GM12878 (cell line): Measurements from ENCODE around the gene CLASP1. TPM values are rescaled to one million over a fixed set of nuclear protein-coding genes. Genes with fewer than 3 reads are reported as not detected.

Experiments used
- IKZF1 ChIP-seq: fragments of 450-650 bp; conservative IDR thresholded peaks from 2 replicates; pipeline ENCODE4 v1.6.1; 2017; ENCODE audit warnings: antibody characterized with exemption, mild to moderate bottlenecking
- KLF5 ChIP-seq: fragments of 450-650 bp; IDR thresholded peaks from 2 replicates; pipeline ENCODE4 v1.6.1; 2014; ENCODE audit warnings: mild to moderate bottlenecking; ENCODE audit not compliant: partially characterized antibody
- MTA3 ChIP-seq: IDR thresholded peaks from 2 replicates; pipeline ENCODE4 v1.6.1; 2012; ENCODE audit warnings: low read length, inconsistent platforms, borderline replicate concordance
- RBBP5 ChIP-seq: fragments of 200-600 bp; sonication (generic); conservative IDR thresholded peaks from 2 replicates; pipeline ENCODE4 v1.6.1; 2016
- SMC3 ChIP-seq: IDR thresholded peaks from 2 replicates; pipeline ENCODE4 v1.6.1; 2011; ENCODE audit warnings: low read length, improper control_type of control experiment, borderline replicate concordance
- SP1 ChIP-seq: IDR thresholded peaks from one replicate; pipeline ENCODE4 v1.6.1; 2011; ENCODE audit warnings: low read depth, low read length
- ZNF384 ChIP-seq: IDR thresholded peaks from 2 replicates; pipeline ENCODE4 v1.6.1; 2012; ENCODE audit warnings: low read depth, mild to moderate bottlenecking, low read length, improper control_type of control experiment, borderline replicate concordance
- polyA plus RNA-seq, 11 experiments: library from polyadenylated mRNA; depleted of rRNA in 4 of 11; unstranded in 6 of 11; stranded (reverse) in 5 of 11; fragments of >200 nt; fragmentation: Nextera tagmentation in 4 of 11; fragmentation: Illumina TruSeq in 1 of 11; extraction: Ambion mirVana in 4 of 11; extraction: Trizol in 1 of 11; gene quantifications; 1 replicate in 1 of 11; 2 replicates in 10 of 11; pipeline versions ENCODE4 v1.2.1 to v1.2.3, GENCODE V29; 2011 to 2016; ENCODE audit warnings: inconsistent platforms in 2 of 11, missing spikeins in 2 of 11, low read depth in 1 of 11
- total RNA-seq, 4 experiments: library from RNA; depleted of rRNA in 3 of 4; stranded (reverse); fragments of >200 nt in 3 of 4; fragmentation: Illumina TruSeq in 1 of 4; extraction: Trizol in 1 of 4; gene quantifications; 2 replicates each; pipeline versions ENCODE4 v1.2.1 to v1.2.3, GENCODE V29; 2013 to 2021
- TF ChIP-seq, protein P1 (sequence below): IDR thresholded peaks from 2 replicates; pipeline ENCODE4 v1.6.1; 2012; ENCODE audit warnings: improper control_type of control experiment, low read depth, low read length; ENCODE audit not compliant: insufficient replicate concordance

CLASP1 gene
- total and polyA plus RNA-seq, 10 of the 15 experiments (the other 5 are each of a cell fraction or from before 2014, with no cell fraction given) = 1.4 to 62.4 (median 32.9) TPM

DNA sequence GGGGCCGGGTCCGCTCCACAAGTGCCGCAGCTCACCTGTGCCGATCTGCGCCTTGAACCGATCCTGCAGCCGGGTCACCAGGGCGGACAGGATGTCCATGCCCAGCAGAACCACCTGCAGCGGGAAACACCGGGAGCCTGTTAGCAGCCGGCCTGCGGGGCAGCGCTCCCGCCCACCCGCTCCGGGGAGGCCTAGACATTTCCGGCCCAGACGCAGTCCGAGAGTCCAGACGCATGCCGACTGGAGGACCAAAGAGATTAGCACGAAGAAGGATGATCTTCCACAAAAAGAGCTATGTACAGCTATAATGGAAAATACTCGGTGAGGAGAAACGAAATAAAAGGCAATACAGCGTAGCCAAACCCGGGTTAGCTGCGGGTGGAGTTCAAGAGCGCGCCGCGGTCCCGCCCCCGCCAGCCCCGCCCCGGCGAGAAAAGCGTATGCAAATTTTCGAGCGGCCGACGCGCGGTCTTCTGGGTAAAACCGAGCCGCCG lies 119.0 kb downstream of the CLASP1 start (continued):
- TF ChIP-seq, protein P1, sequence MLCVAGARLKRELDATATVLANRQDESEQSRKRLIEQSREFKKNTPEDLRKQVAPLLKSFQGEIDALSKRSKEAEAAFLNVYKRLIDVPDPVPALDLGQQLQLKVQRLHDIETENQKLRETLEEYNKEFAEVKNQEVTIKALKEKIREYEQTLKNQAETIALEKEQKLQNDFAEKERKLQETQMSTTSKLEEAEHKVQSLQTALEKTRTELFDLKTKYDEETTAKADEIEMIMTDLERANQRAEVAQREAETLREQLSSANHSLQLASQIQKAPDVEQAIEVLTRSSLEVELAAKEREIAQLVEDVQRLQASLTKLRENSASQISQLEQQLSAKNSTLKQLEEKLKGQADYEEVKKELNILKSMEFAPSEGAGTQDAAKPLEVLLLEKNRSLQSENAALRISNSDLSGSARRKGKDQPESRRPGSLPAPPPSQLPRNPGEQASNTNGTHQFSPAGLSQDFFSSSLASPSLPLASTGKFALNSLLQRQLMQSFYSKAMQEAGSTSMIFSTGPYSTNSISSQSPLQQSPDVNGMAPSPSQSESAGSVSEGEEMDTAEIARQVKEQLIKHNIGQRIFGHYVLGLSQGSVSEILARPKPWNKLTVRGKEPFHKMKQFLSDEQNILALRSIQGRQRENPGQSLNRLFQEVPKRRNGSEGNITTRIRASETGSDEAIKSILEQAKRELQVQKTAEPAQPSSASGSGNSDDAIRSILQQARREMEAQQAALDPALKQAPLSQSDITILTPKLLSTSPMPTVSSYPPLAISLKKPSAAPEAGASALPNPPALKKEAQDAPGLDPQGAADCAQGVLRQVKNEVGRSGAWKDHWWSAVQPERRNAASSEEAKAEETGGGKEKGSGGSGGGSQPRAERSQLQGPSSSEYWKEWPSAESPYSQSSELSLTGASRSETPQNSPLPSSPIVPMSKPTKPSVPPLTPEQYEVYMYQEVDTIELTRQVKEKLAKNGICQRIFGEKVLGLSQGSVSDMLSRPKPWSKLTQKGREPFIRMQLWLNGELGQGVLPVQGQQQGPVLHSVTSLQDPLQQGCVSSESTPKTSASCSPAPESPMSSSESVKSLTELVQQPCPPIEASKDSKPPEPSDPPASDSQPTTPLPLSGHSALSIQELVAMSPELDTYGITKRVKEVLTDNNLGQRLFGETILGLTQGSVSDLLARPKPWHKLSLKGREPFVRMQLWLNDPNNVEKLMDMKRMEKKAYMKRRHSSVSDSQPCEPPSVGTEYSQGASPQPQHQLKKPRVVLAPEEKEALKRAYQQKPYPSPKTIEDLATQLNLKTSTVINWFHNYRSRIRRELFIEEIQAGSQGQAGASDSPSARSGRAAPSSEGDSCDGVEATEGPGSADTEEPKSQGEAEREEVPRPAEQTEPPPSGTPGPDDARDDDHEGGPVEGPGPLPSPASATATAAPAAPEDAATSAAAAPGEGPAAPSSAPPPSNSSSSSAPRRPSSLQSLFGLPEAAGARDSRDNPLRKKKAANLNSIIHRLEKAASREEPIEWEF = no peak
- no peak for TF ChIP-seq ZNF384
- no peak for TF ChIP-seq RBBP5
- TF ChIP-seq KLF5 = no peak
- TF ChIP-seq SMC3 = peak; percentile 13; the same call in 1 of the 2 replicates
- TF ChIP-seq IKZF1 = no peak
- TF ChIP-seq MTA3 = no peak
- no peak for TF ChIP-seq SP1
